ENCODE measurements around the gene CPB2.

CPB2 gene

DNA sequence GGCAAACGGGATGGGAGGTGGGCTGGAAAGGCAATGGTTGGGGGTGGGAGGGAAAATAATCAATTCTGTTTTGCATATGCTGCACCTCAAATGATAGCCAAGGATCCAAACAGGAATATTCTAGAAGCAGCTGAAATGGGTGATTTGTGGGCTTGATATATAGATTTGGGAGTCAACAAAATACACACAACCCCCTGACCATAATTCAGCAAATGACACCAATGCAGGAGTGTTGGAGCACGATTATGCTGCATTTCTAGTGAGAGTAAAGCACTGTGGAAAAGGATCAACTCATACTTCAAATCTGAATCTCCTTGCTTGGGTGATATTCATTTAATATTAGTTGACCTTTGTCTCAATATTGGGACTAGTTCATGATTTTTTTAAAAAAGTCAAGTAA is 41.1 kb upstream of the CPB2 start:
- DNase-seq (ENCODE audit: low read depth): no peak
- no peak overlapping the region for H3K4me3 ChIP-seq (ENCODE audit: low read depth, low read length)
- TF ChIP-seq, protein P1, sequence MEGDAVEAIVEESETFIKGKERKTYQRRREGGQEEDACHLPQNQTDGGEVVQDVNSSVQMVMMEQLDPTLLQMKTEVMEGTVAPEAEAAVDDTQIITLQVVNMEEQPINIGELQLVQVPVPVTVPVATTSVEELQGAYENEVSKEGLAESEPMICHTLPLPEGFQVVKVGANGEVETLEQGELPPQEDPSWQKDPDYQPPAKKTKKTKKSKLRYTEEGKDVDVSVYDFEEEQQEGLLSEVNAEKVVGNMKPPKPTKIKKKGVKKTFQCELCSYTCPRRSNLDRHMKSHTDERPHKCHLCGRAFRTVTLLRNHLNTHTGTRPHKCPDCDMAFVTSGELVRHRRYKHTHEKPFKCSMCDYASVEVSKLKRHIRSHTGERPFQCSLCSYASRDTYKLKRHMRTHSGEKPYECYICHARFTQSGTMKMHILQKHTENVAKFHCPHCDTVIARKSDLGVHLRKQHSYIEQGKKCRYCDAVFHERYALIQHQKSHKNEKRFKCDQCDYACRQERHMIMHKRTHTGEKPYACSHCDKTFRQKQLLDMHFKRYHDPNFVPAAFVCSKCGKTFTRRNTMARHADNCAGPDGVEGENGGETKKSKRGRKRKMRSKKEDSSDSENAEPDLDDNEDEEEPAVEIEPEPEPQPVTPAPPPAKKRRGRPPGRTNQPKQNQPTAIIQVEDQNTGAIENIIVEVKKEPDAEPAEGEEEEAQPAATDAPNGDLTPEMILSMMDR (conservative IDR thresholded peaks at IDR 0.05; ENCODE audit: low read depth, low read length): no peak

DNA sequence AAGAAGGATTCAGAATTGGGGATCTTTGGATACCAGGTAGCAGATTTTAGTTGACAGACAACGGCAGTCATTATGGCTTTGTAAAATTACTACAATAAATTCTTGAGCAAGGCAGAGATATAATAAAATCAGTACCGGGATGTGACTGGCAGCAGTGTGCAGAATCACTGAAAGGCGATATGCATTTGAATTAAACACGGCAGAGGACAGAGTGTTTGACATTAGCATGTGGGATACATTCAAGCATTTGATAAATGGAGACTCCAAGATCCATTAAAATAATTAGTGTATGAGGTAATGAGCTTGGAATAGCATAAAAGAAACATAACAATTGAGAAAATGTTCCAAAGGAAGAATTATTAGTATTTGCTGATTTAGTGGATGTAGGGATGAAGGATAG is 40.3 kb upstream of the CPB2 start:
- H3K4me3 ChIP-seq (ENCODE audit: low read depth, low read length): no peak overlapping the region
- no peak for DNase-seq (ENCODE audit: low read depth)
- TF ChIP-seq, protein P1 (conservative IDR thresholded peaks at IDR 0.05; ENCODE audit: low read depth, low read length): no peak

DNA sequence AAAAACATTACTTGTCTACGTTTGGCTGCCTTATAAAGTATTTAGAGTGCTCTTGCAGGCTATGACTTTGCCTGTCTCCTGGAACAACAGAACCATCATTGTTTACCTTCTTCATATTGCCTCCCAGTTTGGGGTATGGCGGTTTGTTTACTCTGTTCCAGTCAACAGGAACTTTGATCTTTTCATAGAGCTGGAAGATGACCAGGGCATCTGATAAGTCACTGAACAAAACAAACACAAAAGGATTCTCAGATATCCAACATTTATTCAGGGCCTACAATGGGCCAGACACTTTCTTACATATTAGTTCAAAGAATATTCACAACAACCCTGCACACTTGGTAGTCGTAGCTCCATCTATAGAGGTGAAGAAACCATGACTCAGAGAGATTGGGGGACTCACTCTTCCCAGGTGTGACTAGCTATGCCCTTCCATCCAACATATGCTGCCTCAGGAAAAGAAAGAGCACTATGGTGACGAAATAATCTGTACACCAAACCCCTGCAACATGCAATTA is 38.4 kb upstream of the CPB2 start:
- TF ChIP-seq, protein P1 (conservative IDR thresholded peaks at IDR 0.05; ENCODE audit: low read depth, low read length): no peak
- DNase-seq (ENCODE audit: low read depth): no peak
- H3K4me3 ChIP-seq (ENCODE audit: low read depth, low read length): no peak overlapping the region

DNA sequence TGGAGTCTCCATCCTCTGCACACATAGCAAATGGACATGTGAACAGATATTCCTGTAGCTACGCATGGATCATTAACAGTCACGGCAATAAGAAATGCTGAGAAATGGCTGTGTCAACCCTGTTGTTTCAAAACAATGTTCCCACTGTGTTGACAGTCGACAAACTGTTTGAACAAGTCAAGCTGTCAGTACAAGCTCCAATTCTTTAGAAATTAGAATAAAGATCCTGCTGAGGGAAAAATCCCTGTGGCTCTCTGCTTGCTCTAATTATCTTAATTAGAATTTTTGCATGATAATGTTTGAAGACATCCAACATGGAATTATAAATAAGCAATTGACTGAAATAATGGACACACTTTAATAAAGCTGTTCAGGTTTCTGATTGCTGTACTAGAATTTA is 37.9 kb upstream of the CPB2 start:
- no peak overlapping the region for H3K4me3 ChIP-seq (ENCODE audit: low read depth, low read length)
- no peak for DNase-seq (ENCODE audit: low read depth)
- TF ChIP-seq, protein P1 (conservative IDR thresholded peaks at IDR 0.05; ENCODE audit: low read depth, low read length): no peak

DNA sequence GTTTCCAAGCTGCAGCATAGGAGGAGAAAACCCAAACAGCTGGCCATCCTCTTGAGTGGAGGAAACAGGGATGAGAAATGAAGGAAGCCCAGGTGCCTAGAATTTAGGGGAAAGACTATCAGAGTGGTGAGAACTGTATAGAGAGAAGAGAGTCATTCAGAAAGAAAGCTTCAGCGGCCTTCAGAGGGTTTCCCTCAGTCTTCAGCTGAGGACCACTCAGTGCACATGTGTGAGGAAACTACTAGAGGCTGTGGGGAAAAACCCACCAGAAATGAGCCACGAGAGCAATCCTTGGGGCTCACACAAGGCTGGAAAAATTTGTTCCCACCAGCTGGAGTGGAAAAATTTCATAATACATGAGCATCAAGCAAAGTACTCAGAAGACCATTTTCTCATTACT is 35.2 kb upstream of the CPB2 start:
- H3K4me3 ChIP-seq (ENCODE audit: low read depth, low read length): no peak overlapping the region
- no peak for DNase-seq (ENCODE audit: low read depth)
- TF ChIP-seq, protein P1 (conservative IDR thresholded peaks at IDR 0.05; ENCODE audit: low read depth, low read length): no peak

DNA sequence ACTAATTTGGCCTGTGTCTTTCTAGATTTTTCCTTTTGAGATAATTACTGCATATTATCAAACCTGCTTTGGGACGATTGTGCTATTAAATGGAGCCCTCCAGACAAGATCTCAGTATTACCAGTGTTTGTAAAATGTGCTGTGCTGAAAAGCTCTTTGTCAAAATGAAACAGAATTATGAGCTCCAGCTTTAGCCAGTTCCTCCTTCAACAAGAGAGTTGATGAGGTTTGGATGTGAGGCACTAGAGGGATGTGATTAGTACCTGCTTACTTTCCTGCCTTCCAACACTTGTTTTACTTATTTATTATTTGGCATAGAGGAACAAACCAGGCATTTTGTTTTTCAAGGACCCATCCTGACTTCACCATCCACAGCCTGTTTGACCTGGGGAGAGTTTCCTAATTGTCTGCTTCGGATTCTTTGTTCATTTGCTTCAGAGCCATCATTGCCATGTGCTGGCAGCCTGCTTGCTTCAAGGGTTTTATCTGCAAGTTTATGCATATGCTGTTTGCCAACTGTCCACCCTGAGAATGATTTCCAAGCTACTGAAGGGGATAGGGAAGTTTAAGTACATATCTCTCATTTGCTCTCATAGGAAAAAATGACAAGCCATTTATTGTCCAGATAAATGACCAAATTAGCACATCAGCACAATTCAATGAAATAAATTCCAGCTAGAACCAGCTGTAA is 32.9 kb upstream of the CPB2 start:
- H3K4me3 ChIP-seq (ENCODE audit: low read depth, low read length): no peak overlapping the region
- TF ChIP-seq, protein P1 (conservative IDR thresholded peaks at IDR 0.05; ENCODE audit: low read depth, low read length): no peak
- no peak for DNase-seq (ENCODE audit: low read depth)

DNA sequence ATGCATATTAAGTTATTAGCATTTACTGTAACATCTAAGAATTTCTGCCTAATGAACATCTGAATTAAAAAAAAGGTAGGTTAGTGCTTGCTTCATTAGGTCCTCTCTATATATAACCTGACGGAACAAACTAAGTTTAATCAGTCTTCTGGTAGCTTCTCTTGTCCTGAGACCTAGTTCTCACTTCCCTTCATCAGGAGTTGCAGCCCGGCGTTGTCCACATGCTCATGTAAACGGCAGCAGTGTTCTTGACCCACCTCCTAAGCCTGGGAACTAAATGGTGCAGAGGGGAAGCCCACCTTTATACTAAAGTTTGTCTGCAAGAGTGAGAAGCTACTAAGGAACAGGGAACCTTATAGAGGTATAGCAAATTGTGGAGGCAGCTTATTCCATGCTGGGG is 31.9 kb upstream of the CPB2 start:
- DNase-seq (ENCODE audit: low read depth): no peak
- H3K4me3 ChIP-seq (ENCODE audit: low read depth, low read length): no peak overlapping the region
- TF ChIP-seq, protein P1 (conservative IDR thresholded peaks at IDR 0.05; ENCODE audit: low read depth, low read length): no peak

Data from choroid plexus epithelial cell (primary cell).